GM12875 (cell line): ENCODE results near the gene DAGLB.
"Not testable (repeated sequence)": the region's sequence is repeated elsewhere in the genome, so short reads cannot be mapped to it uniquely, and the experiment has no call there.

Experiments
- H3K4me3 ChIP-seq: one replicate; pipeline ENCODE4 v1.5.1; 2011; ENCODE audit warnings: low read depth, low read length, control low read depth
- TF ChIP-seq, protein P1 (sequence below): IDR thresholded peaks from 2 replicates; pipeline ENCODE4 v1.5.1; 2011; ENCODE audit warnings: low read depth, mild to moderate bottlenecking, control low read depth, inconsistent platforms, low read length, moderate library complexity, borderline replicate concordance; ENCODE audit not compliant: insufficient read depth

Gene DAGLB

DNA sequence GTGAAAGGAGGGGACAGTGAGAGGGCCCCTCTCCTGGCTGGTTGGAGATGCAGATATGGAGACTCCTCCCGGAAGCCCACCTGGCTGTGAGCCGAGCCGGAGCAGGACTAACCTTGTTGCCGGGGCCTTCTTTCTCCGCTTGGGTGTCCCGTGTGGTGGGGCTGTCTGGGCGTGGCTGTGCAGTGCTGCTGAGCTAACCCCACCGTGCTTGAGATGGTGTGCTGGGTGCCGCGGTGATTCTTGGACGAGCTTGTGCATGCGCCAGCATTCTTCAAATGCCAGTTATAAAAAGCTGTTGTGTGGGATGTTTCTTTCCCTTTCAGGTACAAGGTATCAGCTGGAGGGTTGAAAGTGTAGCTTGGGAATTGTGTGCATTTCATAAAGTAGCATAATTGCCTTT, 48.8 kb downstream of the DAGLB start:
- TF ChIP-seq, protein P1, sequence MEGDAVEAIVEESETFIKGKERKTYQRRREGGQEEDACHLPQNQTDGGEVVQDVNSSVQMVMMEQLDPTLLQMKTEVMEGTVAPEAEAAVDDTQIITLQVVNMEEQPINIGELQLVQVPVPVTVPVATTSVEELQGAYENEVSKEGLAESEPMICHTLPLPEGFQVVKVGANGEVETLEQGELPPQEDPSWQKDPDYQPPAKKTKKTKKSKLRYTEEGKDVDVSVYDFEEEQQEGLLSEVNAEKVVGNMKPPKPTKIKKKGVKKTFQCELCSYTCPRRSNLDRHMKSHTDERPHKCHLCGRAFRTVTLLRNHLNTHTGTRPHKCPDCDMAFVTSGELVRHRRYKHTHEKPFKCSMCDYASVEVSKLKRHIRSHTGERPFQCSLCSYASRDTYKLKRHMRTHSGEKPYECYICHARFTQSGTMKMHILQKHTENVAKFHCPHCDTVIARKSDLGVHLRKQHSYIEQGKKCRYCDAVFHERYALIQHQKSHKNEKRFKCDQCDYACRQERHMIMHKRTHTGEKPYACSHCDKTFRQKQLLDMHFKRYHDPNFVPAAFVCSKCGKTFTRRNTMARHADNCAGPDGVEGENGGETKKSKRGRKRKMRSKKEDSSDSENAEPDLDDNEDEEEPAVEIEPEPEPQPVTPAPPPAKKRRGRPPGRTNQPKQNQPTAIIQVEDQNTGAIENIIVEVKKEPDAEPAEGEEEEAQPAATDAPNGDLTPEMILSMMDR: no peak
- H3K4me3 ChIP-seq: no peak overlapping the region

DNA sequence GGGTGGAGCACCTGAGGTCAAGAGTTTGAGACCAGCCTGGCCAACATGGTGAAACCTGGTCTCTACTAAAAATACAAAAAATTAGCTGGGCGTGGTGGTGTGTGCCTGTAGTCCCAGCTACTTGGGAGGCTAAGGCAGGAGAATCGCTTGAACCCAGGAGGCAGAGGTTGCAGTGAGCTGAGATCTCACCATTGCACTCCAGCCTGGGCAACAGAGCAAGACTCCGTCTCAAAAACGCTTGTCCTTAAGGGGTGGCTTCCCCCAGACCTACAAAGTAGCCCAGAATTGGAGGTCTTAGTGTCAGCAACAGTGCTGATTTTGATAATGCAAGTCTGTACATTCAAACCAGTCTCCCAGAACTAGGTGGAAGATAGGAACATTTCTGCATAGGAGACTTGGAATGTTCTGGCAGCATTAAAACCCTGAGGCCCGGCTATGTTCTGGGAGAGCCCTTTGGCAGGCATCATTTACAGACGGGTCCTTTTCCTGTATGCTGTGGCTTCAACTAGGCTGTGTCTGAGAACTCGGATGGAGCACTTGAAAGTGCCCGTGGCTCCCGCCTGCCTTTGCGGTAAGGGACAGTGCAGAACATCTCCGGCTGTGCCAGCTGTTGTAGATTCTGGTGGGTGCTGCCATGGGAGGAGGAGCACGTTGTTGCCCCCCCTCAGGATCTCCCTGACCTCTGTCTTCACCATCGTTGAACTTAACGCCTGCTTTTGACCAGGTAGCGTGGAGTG, 49.8 kb downstream of the DAGLB start:
- not testable (repeated sequence) for H3K4me3 ChIP-seq

DNA sequence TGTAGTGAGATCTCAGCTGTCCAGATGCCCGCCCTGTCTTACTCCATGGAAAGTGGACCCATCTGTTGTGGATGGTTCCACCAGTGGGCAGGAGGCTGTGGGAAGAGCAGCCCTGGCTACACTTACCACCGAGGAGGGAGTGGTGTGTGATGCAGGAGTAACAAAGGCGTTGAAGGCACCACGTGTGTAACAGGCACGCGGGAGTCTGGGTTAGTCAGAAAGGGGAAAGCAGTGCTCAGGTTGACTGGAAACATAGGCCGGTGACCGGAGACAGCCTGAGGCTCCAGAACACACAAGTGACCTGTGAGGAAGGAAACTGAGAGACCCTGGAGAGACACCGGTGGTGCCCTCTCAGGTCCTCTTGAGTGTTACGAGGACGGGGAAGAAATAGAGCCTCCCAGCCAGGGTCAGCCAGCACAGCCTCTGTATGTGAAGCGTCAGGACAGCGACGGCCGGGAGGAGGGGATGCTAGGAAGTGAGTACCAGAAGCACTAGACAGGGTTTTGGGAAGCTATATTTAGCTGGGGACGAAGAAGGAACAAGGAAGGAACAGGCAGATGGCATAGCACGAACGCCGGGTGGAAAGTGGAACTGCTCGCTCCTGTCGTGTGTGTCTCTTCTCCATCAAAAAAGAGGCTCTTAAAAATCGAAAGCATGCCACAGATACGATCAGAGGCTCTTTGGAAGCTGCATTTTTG, 51.7 kb downstream of the DAGLB start:
- no peak overlapping the region for H3K4me3 ChIP-seq

DNA sequence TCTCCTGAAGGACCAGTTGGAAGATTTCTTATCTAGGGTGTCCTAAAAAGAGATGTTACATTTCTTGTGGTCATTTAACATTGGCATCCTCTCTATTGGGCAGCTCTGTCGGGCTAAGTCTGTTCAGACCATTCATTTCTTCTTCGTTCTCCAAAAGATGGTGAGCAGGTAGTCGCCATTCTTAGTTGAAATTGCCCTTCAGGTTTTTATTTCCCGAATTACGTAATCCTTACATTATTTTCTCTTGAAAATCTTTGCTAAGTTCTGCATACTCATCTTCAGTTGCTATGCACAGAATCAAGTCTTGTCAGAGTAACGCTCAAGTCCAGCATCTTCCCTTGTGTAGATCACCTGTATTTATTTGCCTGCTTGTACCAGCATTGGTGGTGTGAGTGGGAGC, 53.6 kb downstream of the DAGLB start:
- TF ChIP-seq, protein P1: no peak
- no peak overlapping the region for H3K4me3 ChIP-seq

More for the DNA sequence above, 51.7 kb downstream of the DAGLB start:
- TF ChIP-seq, protein P1: no peak

DNA sequence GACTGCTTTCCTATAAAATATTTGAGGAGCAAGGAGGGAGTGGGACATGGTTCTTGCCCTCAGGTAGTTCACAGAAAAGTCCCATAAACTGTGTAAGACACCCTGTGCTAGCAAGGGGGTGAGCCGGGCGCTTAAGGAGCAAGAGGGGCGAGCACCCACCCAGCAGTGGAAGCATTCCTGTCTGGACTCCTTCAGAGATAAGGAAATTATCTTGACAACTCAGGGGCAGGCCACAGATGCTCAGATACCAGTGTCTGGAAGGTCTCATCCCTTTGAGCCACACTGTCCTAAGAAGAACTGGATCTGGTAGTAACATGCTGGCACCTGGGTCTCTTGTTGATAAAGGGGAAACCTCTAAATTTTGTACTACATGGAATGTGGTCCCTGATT, 54.1 kb downstream of the DAGLB start:
- no peak overlapping the region for H3K4me3 ChIP-seq
- TF ChIP-seq, protein P1: no peak

DNA sequence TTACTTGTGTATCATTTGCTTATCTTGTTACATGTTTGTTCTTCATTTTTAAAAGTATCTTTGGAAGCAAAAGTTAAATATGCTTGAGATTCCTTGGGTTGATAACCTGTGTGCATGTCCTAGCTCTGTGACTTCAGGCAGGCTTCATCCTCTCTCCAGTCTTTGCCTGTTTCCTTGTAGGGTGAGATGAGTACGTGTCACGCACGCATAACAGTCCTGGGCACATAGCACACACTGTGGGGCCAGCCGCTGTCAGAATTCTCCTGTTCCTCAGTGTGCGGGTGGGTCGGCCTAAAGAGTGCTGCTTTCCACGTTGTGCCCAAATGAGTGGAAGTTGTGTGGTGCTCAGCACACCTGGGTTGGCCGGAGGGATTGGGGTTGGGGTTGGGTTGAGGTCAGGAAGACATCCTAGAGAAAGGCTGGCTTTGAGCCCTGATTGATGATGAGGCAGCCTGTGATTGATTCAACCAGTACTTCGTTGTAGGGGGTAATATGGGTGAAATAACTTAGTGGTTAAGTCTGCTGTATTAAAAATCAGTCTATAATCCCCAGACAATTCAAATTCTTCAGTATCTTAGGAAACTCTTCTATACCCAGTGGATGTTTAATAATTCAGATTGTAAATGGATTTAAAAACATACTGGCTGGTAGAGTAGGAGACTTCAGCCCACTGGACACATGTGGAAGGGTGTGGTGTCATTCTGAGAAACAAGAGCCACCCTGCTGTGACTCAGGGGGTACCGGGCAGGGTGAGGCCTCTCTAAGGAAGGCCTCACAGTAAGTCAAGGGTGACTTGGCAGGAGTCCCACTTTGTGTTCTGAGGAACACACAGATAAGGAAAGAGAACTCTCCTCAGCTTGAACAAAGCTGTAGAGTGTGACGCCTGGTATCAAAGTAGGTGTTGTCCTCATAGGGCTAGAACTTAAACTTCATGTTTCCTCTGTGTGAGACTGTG, 54.8 kb downstream of the DAGLB start:
- TF ChIP-seq, protein P1: no peak
- no peak overlapping the region for H3K4me3 ChIP-seq

DNA sequence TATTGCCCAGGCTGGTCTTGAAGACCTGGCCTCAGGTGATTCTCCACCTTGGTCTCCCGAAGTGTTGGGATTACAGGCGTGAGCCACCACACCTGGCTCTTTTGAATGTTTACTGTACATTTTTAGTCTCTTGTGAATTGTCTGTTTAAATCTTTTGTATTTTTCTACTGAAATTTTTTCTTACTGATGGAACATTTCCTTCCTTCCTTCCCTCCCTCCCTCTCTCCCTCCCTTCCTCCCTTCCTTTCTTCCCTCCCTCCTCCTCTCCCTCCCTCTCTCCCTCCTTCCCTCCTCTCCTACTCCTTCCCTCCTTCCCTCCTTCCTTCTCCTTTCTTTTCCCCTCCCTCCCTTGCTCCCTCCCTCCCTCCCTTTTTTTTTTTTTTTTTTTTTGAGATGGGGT, 58.0 kb downstream of the DAGLB start:
- TF ChIP-seq, protein P1: no peak
- H3K4me3 ChIP-seq: no peak overlapping the region
